Endothelial cell of coronary artery (primary cell): ENCODE results near the gene ANKS4B. TPM values are rescaled to one million over a fixed set of nuclear protein-coding genes. Genes with fewer than 3 reads are reported as not detected.

Experiments used
- total RNA-seq: library from RNA; depleted of rRNA; stranded (reverse); fragments of >200 nt; gene quantifications from 2 replicates; pipeline ENCODE4 v1.2.3, GENCODE V29; 2014

ANKS4B gene, protein sequence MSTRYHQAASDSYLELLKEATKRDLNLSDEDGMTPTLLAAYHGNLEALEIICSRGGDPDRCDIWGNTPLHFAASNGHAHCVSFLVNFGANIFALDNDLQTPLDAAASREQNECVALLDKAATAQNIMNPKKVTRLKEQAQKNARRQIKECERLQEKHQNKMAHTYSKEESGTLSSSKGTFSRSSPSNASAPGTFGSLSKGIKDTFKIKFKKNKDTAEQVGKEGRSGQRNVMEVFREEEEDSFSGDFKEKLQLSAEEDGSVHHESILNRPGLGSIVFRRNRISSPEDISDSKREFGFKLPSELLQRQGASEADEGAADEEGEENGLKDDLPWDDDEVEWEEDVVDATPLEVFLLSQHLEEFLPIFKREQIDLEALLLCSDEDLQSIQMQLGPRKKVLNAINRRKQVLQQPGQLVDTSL
- total RNA-seq, result not detected in 2 replicates

DNA sequence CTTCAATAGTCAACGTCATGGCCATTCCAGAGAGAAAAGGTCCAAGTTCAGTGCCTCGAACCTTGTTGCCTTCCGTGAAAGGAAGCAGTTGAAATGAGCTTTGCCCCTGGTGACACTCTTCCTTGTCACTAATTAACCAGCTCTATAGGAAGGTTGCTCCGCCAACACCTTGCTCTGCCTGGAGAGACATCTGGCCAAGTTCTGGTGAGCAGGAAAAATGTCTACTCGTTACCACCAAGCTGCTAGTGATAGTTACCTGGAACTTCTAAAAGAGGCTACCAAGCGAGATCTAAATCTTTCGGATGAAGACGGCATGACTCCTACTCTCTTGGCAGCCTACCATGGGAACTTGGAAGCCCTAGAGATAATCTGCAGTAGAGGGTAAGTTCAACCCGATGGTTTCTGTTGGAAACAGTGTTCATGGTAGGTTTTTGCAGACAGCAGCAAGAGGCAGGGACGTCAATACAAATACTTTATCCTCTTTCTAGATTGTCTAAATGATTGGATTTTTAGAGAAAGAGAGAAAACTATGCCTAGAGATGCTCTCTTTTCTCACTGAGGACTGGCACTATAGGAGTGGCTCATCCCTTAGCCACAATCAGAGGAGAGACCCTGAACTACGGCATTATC is at the start of gene ANKS4B:
Gene ANKS4B, plus strand, starts transcription at position 179 of the 630 bp plus-strand sequence. Its CDS starts 39 bp downstream, at position 218.

GRCh38 chr16:21211486-21211885 is 22.0 kb upstream of the ANKS4B start, which contains the start of gene ZP2:
TSS of gene ZP2 (minus strand) at chr16:21211574. CDS start at chr16:21211547, 27 bp downstream.

DNA sequence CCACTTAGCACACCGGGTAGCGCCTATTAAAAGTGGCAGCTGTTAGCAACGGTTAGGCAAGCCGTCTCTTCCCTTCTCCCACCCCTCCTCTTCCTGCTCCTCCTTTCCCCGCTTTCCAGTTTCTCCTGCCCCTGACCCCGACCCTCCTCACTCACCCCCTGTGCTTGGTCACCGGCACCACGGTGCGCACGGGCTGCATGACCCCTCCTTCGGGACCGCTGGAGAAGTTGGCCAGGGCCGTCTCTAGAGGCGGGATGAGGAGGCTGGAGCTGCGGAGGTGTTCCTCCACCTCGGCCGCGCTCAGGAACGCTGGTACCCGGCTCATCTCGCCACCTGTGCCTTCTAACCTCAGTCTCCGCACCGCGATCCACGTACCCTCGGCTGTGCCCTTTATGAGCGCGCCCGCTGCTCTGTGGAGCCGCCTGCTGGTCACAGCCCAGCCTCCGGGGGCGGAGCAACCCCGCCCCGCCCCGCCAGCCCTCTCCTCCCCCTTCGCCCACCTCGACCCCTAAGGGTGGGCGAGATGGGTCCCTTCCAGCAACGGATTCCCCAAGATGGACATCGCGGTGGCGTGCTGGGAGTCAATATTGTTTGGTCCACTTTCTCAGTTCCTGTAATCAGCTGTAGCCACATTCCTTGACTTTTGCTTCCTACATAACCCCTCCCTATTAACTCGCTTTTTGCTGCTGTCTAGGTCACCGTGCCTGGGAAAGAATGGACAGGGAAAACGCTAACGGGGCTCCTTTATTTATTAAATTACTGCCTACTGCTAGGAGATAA is 44.6 kb downstream of the ANKS4B start, which contains the start of gene CRYM:
Gene CRYM, minus strand, starts transcription at position 364 of the 780 bp plus-strand sequence. Its CDS starts 39 bp downstream, at position 325.

Other genes starting within 250 kb of the ANKS4B start
- gene DNAH3, start 82.9 kb upstream of the ANKS4B start, total RNA-seq, result under 0.01 TPM in 1 of 2 replicates, not detected in the other
- gene LDAF1, start 75.0 kb upstream of the ANKS4B start, total RNA-seq, result 20.3 and 31.2 TPM in 2 replicates
- gene ZP2, start 22.1 kb upstream of the ANKS4B start, total RNA-seq, result not detected in 2 replicates
- not detected in 2 replicates for gene CRYM, start 44.6 kb downstream of the ANKS4B start, total RNA-seq